Mesenteric fat pad (tissue), 1 donor: ENCODE data around the gene CD47. TPM values are rescaled to one million over a fixed set of nuclear protein-coding genes. Genes with fewer than 3 reads are reported as not detected.

Experiments used
- total RNA-seq: library from RNA; stranded (reverse); fragmentation: NEBNext Ultra II Directional; extraction: Animal tissue kit (Norgen Biotek cat#: 25700); gene quantifications from one replicate; pipeline ENCODE4 v1.2.1, GENCODE V29; 2021
- donor health status: DM: yes; HTN: yes; CAD: no.

Gene CD47
- total RNA-seq, 1 donor from 2014 or later = 59.3 TPM

Other genes with a start within 250 kb of the CD47 start
- gene IFT57, start 131.4 kb upstream of the CD47 start, total RNA-seq = 26.9 TPM
- 0.32 TPM for gene HHLA2, start 205.5 kb upstream of the CD47 start, total RNA-seq